ENCODE results near the gene LPAR1. TPM values are rescaled to one million over a fixed set of nuclear protein-coding genes. Genes with fewer than 3 reads are reported as not detected.
A peak's percentile ranks its signal among the peaks of the same experiment; 100 is the strongest.

LPAR1 gene
- total RNA-seq, 1 donor from 2014 or later, result 36.0 TPM

DNA sequence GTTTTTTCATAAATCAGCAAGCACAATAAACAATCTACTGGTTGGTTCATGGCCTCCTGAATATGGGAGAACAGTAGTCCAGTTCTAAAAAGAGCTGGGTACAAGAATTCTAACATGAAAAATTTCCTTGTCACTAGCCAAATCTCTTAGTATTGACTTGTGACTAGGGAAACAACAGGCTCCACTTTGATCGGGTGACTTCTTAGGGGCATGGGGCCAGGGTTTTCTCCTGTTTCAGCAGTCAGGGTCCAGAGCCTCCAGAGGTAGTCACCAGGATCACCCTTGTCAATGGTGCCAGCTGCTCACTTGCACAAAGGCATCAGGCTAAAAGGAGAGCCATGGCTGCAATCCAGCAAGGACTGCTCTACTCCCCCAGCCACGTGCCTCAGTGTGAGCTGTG, 38.1 kb downstream of the LPAR1 start:
- H3K36me3 Mint-ChIP-seq, result peaks cover 3% of the 10 kb centered on the region
- no peak overlapping the region for H3K4me3 Mint-ChIP-seq
- H3K27me3 ChIP-seq, result no peaks in the 10 kb centered on the region
- H3K4me2 ChIP-seq, result no peak overlapping the region
- no peaks in the 10 kb centered on the region for H3K9me3 ChIP-seq (ENCODE audit: low read depth)
- peaks cover 35% of the 10 kb centered on the region for H3K4me1 ChIP-seq
- peaks cover 82% of the 10 kb centered on the region for H3K79me2 ChIP-seq (ENCODE audit: low read depth)
- no peak overlapping the region for H3K4me3 ChIP-seq
- H3K36me3 ChIP-seq, result no peaks in the 10 kb centered on the region
- no peaks in the 10 kb centered on the region for H3K27me3 Mint-ChIP-seq (ENCODE audit: insufficient read depth, low read depth)
- DNase-seq (ENCODE audit: low spot score), result peak; percentile 13
- no peak overlapping the region for H3K9ac ChIP-seq
- no peak overlapping the region for H2AFZ ChIP-seq (replicated peaks)
- H3K27ac ChIP-seq, result no peak overlapping the region
- H3K4me1 Mint-ChIP-seq, result peaks cover 3% of the 10 kb centered on the region
- H3F3A ChIP-seq (ENCODE audit: low read depth), result peaks cover 19% of the 10 kb centered on the region
- H3K9me3 Mint-ChIP-seq, result peaks cover 4% of the 10 kb centered on the region
- no peak overlapping the region for H3K27ac Mint-ChIP-seq
- peaks cover 44% of the 10 kb centered on the region for H4K20me1 ChIP-seq (ENCODE audit: low read depth)
- TF ChIP-seq EZH2phosphoT487 (IDR thresholded peaks at IDR 0.05) (no peak), EZH2 (IDR thresholded peaks at IDR 0.05) (no peak), CTCF (IDR thresholded peaks at IDR 0.05) (no peak)

DNA sequence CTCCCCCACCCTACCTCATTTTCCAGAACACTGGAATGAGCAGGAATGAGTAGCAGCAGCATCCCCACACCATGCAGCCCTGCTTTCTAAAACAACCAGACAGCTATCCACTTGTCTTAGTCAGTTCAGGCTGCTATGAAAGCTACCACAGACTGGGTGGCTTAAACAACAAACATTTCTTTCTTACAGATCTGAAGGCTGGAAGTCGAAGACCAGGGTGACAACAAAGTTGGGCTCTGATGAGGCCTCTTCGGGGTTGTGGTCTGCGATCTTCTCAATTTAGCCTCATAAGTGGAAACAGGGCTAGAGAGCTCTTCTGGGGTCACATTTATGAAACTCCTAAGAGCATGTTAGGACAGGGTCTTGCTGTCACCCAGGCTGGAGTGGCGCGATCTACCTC, 38.9 kb downstream of the LPAR1 start:
- no peak overlapping the region for H3K27ac Mint-ChIP-seq
- Histone ChIP-seq H3K27me3 (no peaks in the 10 kb centered on the region), H3K9ac (no peak overlapping the region), H3K4me3 (no peak overlapping the region), H3K79me2 (ENCODE audit: low read depth) (peaks cover 84% of the 10 kb centered on the region), H4K20me1 (ENCODE audit: low read depth) (peaks cover 44% of the 10 kb centered on the region), H3K27ac (no peak overlapping the region), H3K9me3 (ENCODE audit: low read depth) (no peaks in the 10 kb centered on the region), H3K36me3 (no peaks in the 10 kb centered on the region), H3F3A (ENCODE audit: low read depth) (peaks cover 15% of the 10 kb centered on the region), H3K4me1 (peaks cover 35% of the 10 kb centered on the region), H3K4me2 (no peak overlapping the region), H2AFZ (replicated peaks) (no peak overlapping the region)
- no peak overlapping the region for H3K4me3 Mint-ChIP-seq
- TF ChIP-seq EZH2 (IDR thresholded peaks at IDR 0.05), result no peak
- TF ChIP-seq EZH2phosphoT487 (IDR thresholded peaks at IDR 0.05), result no peak
- TF ChIP-seq CTCF (IDR thresholded peaks at IDR 0.05), result no peak
- peaks cover 3% of the 10 kb centered on the region for H3K36me3 Mint-ChIP-seq
- peaks cover 2% of the 10 kb centered on the region for H3K9me3 Mint-ChIP-seq
- DNase-seq (ENCODE audit: low spot score), result no peak
- H3K27me3 Mint-ChIP-seq (ENCODE audit: insufficient read depth, low read depth), result no peaks in the 10 kb centered on the region
- H3K4me1 Mint-ChIP-seq, result peaks cover 7% of the 10 kb centered on the region

GRCh38 chr9:110997847-110998246, 40.4 kb downstream of the LPAR1 start:
- Histone ChIP-seq H3K79me2 (ENCODE audit: low read depth) (peaks cover 93% of the 10 kb centered on the region), H3K9me3 (ENCODE audit: low read depth) (no peaks in the 10 kb centered on the region), H3K4me2 (no peak overlapping the region), H3K4me3 (no peak overlapping the region), H2AFZ (replicated peaks) (no peak overlapping the region), H3F3A (ENCODE audit: low read depth) (peaks cover under 1% of the 10 kb centered on the region), H3K27me3 (no peaks in the 10 kb centered on the region), H3K36me3 (no peaks in the 10 kb centered on the region), H3K4me1 (peaks cover 23% of the 10 kb centered on the region), H3K27ac (no peak overlapping the region), H4K20me1 (ENCODE audit: low read depth) (peaks cover 32% of the 10 kb centered on the region), H3K9ac (no peak overlapping the region)
- Mint-ChIP-seq H3K27me3 (ENCODE audit: insufficient read depth, low read depth) (no peaks in the 10 kb centered on the region), H3K9me3 (no peaks in the 10 kb centered on the region), H3K36me3 (peaks cover 3% of the 10 kb centered on the region), H3K4me1 (peaks cover 8% of the 10 kb centered on the region), H3K27ac (no peak overlapping the region), H3K4me3 (no peak overlapping the region)
- no peak for DNase-seq (ENCODE audit: low spot score)
- no peak for TF ChIP-seq CTCF (IDR thresholded peaks at IDR 0.05)
- TF ChIP-seq EZH2 (IDR thresholded peaks at IDR 0.05), result no peak
- no peak for TF ChIP-seq EZH2phosphoT487 (IDR thresholded peaks at IDR 0.05)
